Common myeloid progenitor, CD34-positive (primary cell): ENCODE data around the gene MRPL20.
"Not testable (repeated sequence)": the region's sequence is repeated elsewhere in the genome, so short reads cannot be mapped to it uniquely, and the experiment has no call there.

ENCODE experiments used
- CTCF ChIA-PET: fragments of 350-600 bp; sonication (Branson Sonifier 250); formaldehyde crosslinking; loops from one replicate; lab custom pipeline; 2021; ENCODE audit warnings: antibody characterized with exemption; lab: Charles Lee
- POLR2A ChIA-PET: fragments of 350-600 bp; sonication (Branson Sonifier 250); formaldehyde crosslinking; loops from one replicate; lab custom pipeline; 2021; ENCODE audit warnings: antibody characterized with exemption; lab: Charles Lee
- DNase-seq, 3 donors: peaks; one replicate each; pipeline versions ENCODE4 v3.0.0 to v3.0.0-alpha.2; 2013
- H3K27ac ChIP-seq, 2 experiments: 1 replicate in 1 of 2; 2 replicates in 1 of 2; pipeline ENCODE4 v1.7.0; 2013; ENCODE audit warnings: inconsistent platforms in 2 of 2, low read length in 2 of 2, mild to moderate bottlenecking in 2 of 2, low read depth in 1 of 2, moderate library complexity in 1 of 2; ENCODE audit not compliant: severe bottlenecking in 2 of 2, insufficient read depth in 1 of 2, poor library complexity in 1 of 2
- H3K27me3 ChIP-seq, 5 experiments: replicated peaks in 2 of 5; 1 replicate in 3 of 5; 2 replicates in 2 of 5; pipeline versions ENCODE4 v1.6.1 to v1.7.0; 2013; ENCODE audit warnings: low read length in 4 of 5, mild to moderate bottlenecking in 2 of 5, moderate library complexity in 2 of 5, inconsistent platforms in 1 of 5; ENCODE audit not compliant: insufficient read depth in 5 of 5, control insufficient read depth in 4 of 5
- H3K36me3 ChIP-seq, 4 experiments: 1 replicate in 2 of 4; 2 replicates in 2 of 4; pipeline versions ENCODE4 v1.6.1 to v1.7.0; 2013; ENCODE audit warnings: low read length in 3 of 4, control low read depth in 1 of 4, mild to moderate bottlenecking in 1 of 4; ENCODE audit not compliant: control insufficient read depth in 4 of 4, insufficient read depth in 4 of 4
- H3K4me1 ChIP-seq, 4 experiments: 1 replicate in 3 of 4; 2 replicates in 1 of 4; pipeline versions ENCODE4 v1.6.1 to v1.7.1; 2013; ENCODE audit warnings: low read length in 3 of 4, mild to moderate bottlenecking in 3 of 4, control low read depth in 1 of 4, inconsistent platforms in 1 of 4, moderate library complexity in 1 of 4; ENCODE audit not compliant: control insufficient read depth in 4 of 4, insufficient read depth in 4 of 4; ENCODE audit errors: control extremely low read depth in 1 of 4
- H3K4me3 ChIP-seq, 7 experiments: 1 replicate in 4 of 7; 2 replicates in 3 of 7; pipeline versions ENCODE4 v1.5.1 to v1.7.0; 2013; ENCODE audit warnings: mild to moderate bottlenecking in 7 of 7, low read length in 6 of 7, moderate library complexity in 6 of 7, inconsistent platforms in 2 of 7, low read depth in 2 of 7, control low read depth in 1 of 7; ENCODE audit not compliant: insufficient read depth in 4 of 7, control insufficient read depth in 1 of 7; ENCODE audit errors: extremely low read depth in 1 of 7
- H3K9me3 ChIP-seq, 5 experiments: 1 replicate in 4 of 5; 2 replicates in 1 of 5; pipeline versions ENCODE4 v1.6.1 to v1.7.1; 2013; ENCODE audit warnings: low read length in 4 of 5, mild to moderate bottlenecking in 2 of 5, inconsistent platforms in 1 of 5, low read depth in 1 of 5, moderate library complexity in 1 of 5; ENCODE audit not compliant: control insufficient read depth in 4 of 5, insufficient read depth in 2 of 5; ENCODE audit errors: control extremely low read depth in 1 of 5
- WGBS: methylation state at CpG from one replicate; pipeline ENCODE4 v1.1.5; 2013; ENCODE audit not compliant: insufficient coverage; 5-methylcytosine and 5-hydroxymethylcytosine counted together

Gene MRPL20

GRCh38 chr1:1410238-1410637, 3.1 kb upstream of the MRPL20 start:
- CTCF ChIA-PET, DNase-seq, H3K27ac ChIP-seq, H3K4me3 ChIP-seq, POLR2A ChIA-PET, H3K27me3 ChIP-seq, H3K9me3 ChIP-seq: not testable (repeated sequence)
- Histone ChIP-seq H3K4me1 (peaks cover 6 to 26% (median 19%) of the 10 kb centered on the region in 4 experiments), H3K36me3 (peaks cover 0 to 12% (median 4%) of the 10 kb centered on the region in 4 experiments)
- WGBS, result no CpG with 5 or more reads among the region's 8 CpGs

GRCh38 chr1:1407636-1408318, 684 bp upstream of the MRPL20 start:
- peaks cover 0 to 6% (median 2%) of the 10 kb centered on the region in 5 experiments for H3K9me3 ChIP-seq
- peaks cover 6 to 26% (median 19%) of the 10 kb centered on the region in 4 experiments for H3K4me1 ChIP-seq
- POLR2A ChIA-PET, result interaction anchor here (0.7 to 1.2 kb wide), 4 partner anchors 9 to 35 kb away, joined by 4 to 6 read pairs (median 4); partner anchors contain the start of genes ANKRD65 and CCNL2
- WGBS, result 11% methylated on average over 32 of the region's 41 CpGs
- H3K4me3 ChIP-seq, result peak overlapping the region; percentile 69 to 97 (median 87)
- peak; percentile 63 to 82 (median 74) for DNase-seq
- H3K27ac ChIP-seq, result peak overlapping the region; percentile 75 to 93
- CTCF ChIA-PET, result interaction anchor here (1.1 to 3.5 kb wide), 7 partner anchors 8 to 34 kb away, joined by 3 to 17 read pairs (median 6); partner anchors contain the start of gene CCNL2
- no peaks in the 10 kb centered on the region for H3K27me3 ChIP-seq
- H3K36me3 ChIP-seq, result peaks cover 0 to 30% (median 19%) of the 10 kb centered on the region in 4 experiments

- CTCF ChIA-PET, result interaction anchor here (1.3 to 3.5 kb wide), 4 partner anchors 9 to 35 kb away, joined by 3 to 17 read pairs (median 8); no protein-coding TSS in a partner anchor
- H3K9me3 ChIP-seq, result no peaks in the 10 kb centered on the region
- H3K36me3 ChIP-seq, result peaks cover 4 to 44% (median 30%) of the 10 kb centered on the region in 4 experiments
- no peak for DNase-seq
- peak overlapping the region; percentile 75 to 93 for H3K27ac ChIP-seq
- POLR2A ChIA-PET, result no interaction called here
- H3K4me3 ChIP-seq, result peak overlapping the region; percentile 69 to 97 (median 87)
- no peaks in the 10 kb centered on the region for H3K27me3 ChIP-seq
- peaks cover 6 to 29% (median 22%) of the 10 kb centered on the region in 4 experiments for H3K4me1 ChIP-seq
- 53% methylated on average over 38 of the region's 43 CpGs for WGBS
Observed at GRCh38 chr1:1406101-1406820, 832 bp downstream of the MRPL20 start.

- peaks cover 5 to 55% (median 35%) of the 10 kb centered on the region in 4 experiments for H3K36me3 ChIP-seq
- 95% methylated on average over 7 of the region's 7 CpGs for WGBS
- no peak overlapping the region for H3K27ac ChIP-seq
- ChIA-PET CTCF (interaction anchor here (0.9 kb wide), 1 partner anchor 31 kb away, joined by 4 read pairs; no protein-coding TSS in a partner anchor), POLR2A (no interaction called here)
- no peaks in the 10 kb centered on the region for H3K27me3 ChIP-seq
- H3K9me3 ChIP-seq, result no peaks in the 10 kb centered on the region
- DNase-seq, result no peak
- no peak overlapping the region for H3K4me3 ChIP-seq
- H3K4me1 ChIP-seq, result peaks cover 6 to 39% (median 37%) of the 10 kb centered on the region in 4 experiments
Observed at GRCh38 chr1:1403653-1404052, 3.4 kb downstream of the MRPL20 start.

GRCh38 chr1:1402901-1403392, 4.1 kb downstream of the MRPL20 start:
- POLR2A ChIA-PET, result interaction anchor here (0.6 to 0.9 kb wide), 2 partner anchors 20 to 51 kb away, joined by 3 to 4 read pairs; no protein-coding TSS in a partner anchor

GRCh38 chr1:1402072-1402900, 4.8 kb downstream of the MRPL20 start:
- Histone ChIP-seq H3K9me3 (no peaks in the 10 kb centered on the region), H3K27me3 (no peaks in the 10 kb centered on the region), H3K36me3 (peaks cover 5 to 61% (median 37%) of the 10 kb centered on the region in 4 experiments), H3K4me3 (no peak overlapping the region), H3K4me1 (peaks cover 0 to 44% (median 39%) of the 10 kb centered on the region in 4 experiments), H3K27ac (no peak overlapping the region)
- DNase-seq, result peak; percentile 48 to 74 (median 67)
- 89% methylated on average over 15 of the region's 20 CpGs for WGBS
- ChIA-PET POLR2A (interaction anchor here (0.6 to 0.9 kb wide), 2 partner anchors 20 to 50 kb away, joined by 3 to 4 read pairs; no protein-coding TSS in a partner anchor), CTCF (interaction anchor here (0.8 to 1.9 kb wide), 9 partner anchors 10 to 102 kb away, joined by 3 to 8 read pairs (median 4); no protein-coding TSS in a partner anchor)

More at GRCh38 chr1:1402901-1403392, 4.1 kb downstream of the MRPL20 start:
- Histone ChIP-seq H3K4me1 (peaks cover 0 to 38% (median 36%) of the 10 kb centered on the region in 4 experiments), H3K36me3 (peaks cover 5 to 55% (median 35%) of the 10 kb centered on the region in 4 experiments)
- H3K27ac ChIP-seq, H3K9me3 ChIP-seq, H3K4me3 ChIP-seq, DNase-seq, H3K27me3 ChIP-seq: not testable (repeated sequence)
- CTCF ChIA-PET, result interaction anchor here (0.9 to 1.9 kb wide), 9 partner anchors 10 to 103 kb away, joined by 3 to 8 read pairs (median 4); no protein-coding TSS in a partner anchor
- 100% methylated on average over 7 of the region's 9 CpGs for WGBS
